HFFc6 (cell line): Measurements from ENCODE around the gene MOB2. TPM values are rescaled to one million over a fixed set of nuclear protein-coding genes. Genes with fewer than 3 reads are reported as not detected.

Source experiments
- DNase-seq: peaks from one replicate; pipeline ENCODE4 v3.0.0-alpha.2; 2018
- H3K27ac Mint-ChIP-seq: 2 replicates; pipeline ENCODE4 v1.8.0; 2020; ENCODE audit warnings: mild to moderate bottlenecking, mixed read lengths
- H3K27me3 Mint-ChIP-seq: 2 replicates; pipeline ENCODE4 v1.8.0; 2021; ENCODE audit warnings: mild to moderate bottlenecking, moderate library complexity, mixed read lengths; ENCODE audit not compliant: insufficient read depth
- H3K36me3 Mint-ChIP-seq: 2 replicates; pipeline ENCODE4 v1.8.0; 2021; ENCODE audit warnings: low read depth, mixed read lengths
- H3K4me1 Mint-ChIP-seq: 2 replicates; pipeline ENCODE4 v1.8.0; 2020; ENCODE audit warnings: low read depth, mixed read lengths
- H3K4me3 Mint-ChIP-seq: 2 replicates; pipeline ENCODE4 v1.8.0; 2020; ENCODE audit warnings: mild to moderate bottlenecking, moderate library complexity, mixed read lengths
- H3K9me3 Mint-ChIP-seq: 2 replicates; pipeline ENCODE4 v1.8.0; 2020; ENCODE audit warnings: mild to moderate bottlenecking, mixed read lengths
- total RNA-seq, 6 experiments: library from RNA; stranded (reverse); fragmentation: NEBNext Ultra II Directional; extraction: Animal tissue kit (Norgen Biotek cat#: 25700); gene quantifications; 2 replicates in 1 of 6; 3 replicates in 5 of 6; pipeline ENCODE4 v1.2.3, GENCODE V29; 2021
- TF ChIP-seq, protein P1 (sequence below): fragments of 200-600 bp; sonication (generic); IDR thresholded peaks from 2 replicates; pipeline ENCODE4 v1.5.0; 2021; ENCODE audit warnings: antibody characterized with exemption, mild to moderate bottlenecking

The MOB2 gene
- total RNA-seq, 6 experiments from 2014 or later, result 19.6 to 27.4 (median 21.4) TPM

GRCh38 chr11:1517117-1518005, 30.8 kb upstream of the MOB2 start:
- H3K36me3 Mint-ChIP-seq, result no peaks in the 10 kb centered on the region
- H3K9me3 Mint-ChIP-seq, result no peaks in the 10 kb centered on the region
- peaks cover 43% of the 10 kb centered on the region for H3K4me1 Mint-ChIP-seq
- no peak overlapping the region for H3K4me3 Mint-ChIP-seq
- TF ChIP-seq, protein P1, sequence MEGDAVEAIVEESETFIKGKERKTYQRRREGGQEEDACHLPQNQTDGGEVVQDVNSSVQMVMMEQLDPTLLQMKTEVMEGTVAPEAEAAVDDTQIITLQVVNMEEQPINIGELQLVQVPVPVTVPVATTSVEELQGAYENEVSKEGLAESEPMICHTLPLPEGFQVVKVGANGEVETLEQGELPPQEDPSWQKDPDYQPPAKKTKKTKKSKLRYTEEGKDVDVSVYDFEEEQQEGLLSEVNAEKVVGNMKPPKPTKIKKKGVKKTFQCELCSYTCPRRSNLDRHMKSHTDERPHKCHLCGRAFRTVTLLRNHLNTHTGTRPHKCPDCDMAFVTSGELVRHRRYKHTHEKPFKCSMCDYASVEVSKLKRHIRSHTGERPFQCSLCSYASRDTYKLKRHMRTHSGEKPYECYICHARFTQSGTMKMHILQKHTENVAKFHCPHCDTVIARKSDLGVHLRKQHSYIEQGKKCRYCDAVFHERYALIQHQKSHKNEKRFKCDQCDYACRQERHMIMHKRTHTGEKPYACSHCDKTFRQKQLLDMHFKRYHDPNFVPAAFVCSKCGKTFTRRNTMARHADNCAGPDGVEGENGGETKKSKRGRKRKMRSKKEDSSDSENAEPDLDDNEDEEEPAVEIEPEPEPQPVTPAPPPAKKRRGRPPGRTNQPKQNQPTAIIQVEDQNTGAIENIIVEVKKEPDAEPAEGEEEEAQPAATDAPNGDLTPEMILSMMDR, result no peak
- H3K27me3 Mint-ChIP-seq, result no peaks in the 10 kb centered on the region; the same call in 1 of the 2 replicates
- no peak overlapping the region for H3K27ac Mint-ChIP-seq
- DNase-seq, result no peak

- Mint-ChIP-seq H3K9me3 (no peaks in the 10 kb centered on the region), H3K36me3 (no peaks in the 10 kb centered on the region), H3K4me1 (peaks cover 43% of the 10 kb centered on the region), H3K27ac (peak overlapping the region; percentile 80), H3K4me3 (peak overlapping the region; percentile 59), H3K27me3 (no peaks in the 10 kb centered on the region; the same call in 1 of the 2 replicates)
- DNase-seq, result peak; percentile 84
- TF ChIP-seq, protein P1, result no peak
Measured at GRCh38 chr11:1516273-1517067, 29.9 kb upstream of the MOB2 start.

- Mint-ChIP-seq H3K27ac (no peak overlapping the region; the same call in 1 of the 2 replicates), H3K36me3 (no peaks in the 10 kb centered on the region), H3K27me3 (no peaks in the 10 kb centered on the region; the same call in 1 of the 2 replicates), H3K4me1 (peaks cover 36% of the 10 kb centered on the region), H3K9me3 (no peaks in the 10 kb centered on the region), H3K4me3 (no peak overlapping the region)
- TF ChIP-seq, protein P1, result peak; percentile 98
- DNase-seq, result peak; percentile 43
Measured at GRCh38 chr11:1515082-1516060, 28.8 kb upstream of the MOB2 start.

- TF ChIP-seq, protein P1, result no peak
- Mint-ChIP-seq H3K4me3 (no peak overlapping the region), H3K27ac (no peak overlapping the region), H3K4me1 (peaks cover 36% of the 10 kb centered on the region), H3K9me3 (no peaks in the 10 kb centered on the region), H3K36me3 (no peaks in the 10 kb centered on the region), H3K27me3 (no peaks in the 10 kb centered on the region; the same call in 1 of the 2 replicates)
- DNase-seq, result no peak
Measured at GRCh38 chr11:1514336-1515061, 27.9 kb upstream of the MOB2 start.
